ENCODE results near the gene RHOXF1.
"Not testable (repeated sequence)": the region's sequence is repeated elsewhere in the genome, so short reads cannot be mapped to it uniquely, and the experiment has no call there.

Gene RHOXF1

GRCh38 chrX:120115438-120115963 lies at the start of gene RHOXF1:
Gene RHOXF1, minus strand, starts transcription at chrX:120115913. Its CDS starts 51 bp downstream, at chrX:120115862.
- DNase-seq (ENCODE audit: low spot score): no peak

- DNase-seq (ENCODE audit: low spot score): not testable (repeated sequence)
Observed at GRCh38 chrX:120159086-120159485, 43.4 kb upstream of the RHOXF1 start.

GRCh38 chrX:120158313-120158712 lies 42.6 kb upstream of the RHOXF1 start, which contains the start of gene RHOXF2:
Gene RHOXF2, plus strand, starts transcription at chrX:120158613. Its CDS starts 138 bp downstream, at chrX:120158751.
- DNase-seq (ENCODE audit: low spot score): not testable (repeated sequence)

GRCh38 chrX:120150109-120150744 lies 34.5 kb upstream of the RHOXF1 start:
- not testable (repeated sequence) for DNase-seq (ENCODE audit: low spot score)

DNA sequence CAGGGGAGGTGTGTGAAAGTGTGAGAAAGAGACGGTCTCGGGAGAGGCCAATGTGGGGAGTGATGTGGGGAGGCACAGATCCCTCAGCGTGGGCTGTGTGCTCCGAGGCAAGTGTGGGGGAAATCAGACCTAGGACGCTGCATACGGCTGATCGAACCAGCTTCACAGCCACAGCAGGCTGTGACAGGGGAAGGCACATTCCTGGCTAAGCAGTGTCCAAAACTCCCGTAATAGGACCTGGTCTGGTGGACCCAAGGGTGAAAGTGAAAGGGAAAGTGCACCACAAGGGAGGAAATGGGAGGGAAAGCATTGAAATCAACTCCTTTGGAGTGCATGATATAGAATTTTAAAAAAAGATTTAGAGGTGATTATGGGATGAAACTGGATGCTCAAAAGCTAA lies 31.8 kb upstream of the RHOXF1 start:
- no peak for DNase-seq (ENCODE audit: low spot score)

GRCh38 chrX:120146323-120146722 lies 30.6 kb upstream of the RHOXF1 start:
- not testable (repeated sequence) for DNase-seq (ENCODE audit: low spot score)

DNA sequence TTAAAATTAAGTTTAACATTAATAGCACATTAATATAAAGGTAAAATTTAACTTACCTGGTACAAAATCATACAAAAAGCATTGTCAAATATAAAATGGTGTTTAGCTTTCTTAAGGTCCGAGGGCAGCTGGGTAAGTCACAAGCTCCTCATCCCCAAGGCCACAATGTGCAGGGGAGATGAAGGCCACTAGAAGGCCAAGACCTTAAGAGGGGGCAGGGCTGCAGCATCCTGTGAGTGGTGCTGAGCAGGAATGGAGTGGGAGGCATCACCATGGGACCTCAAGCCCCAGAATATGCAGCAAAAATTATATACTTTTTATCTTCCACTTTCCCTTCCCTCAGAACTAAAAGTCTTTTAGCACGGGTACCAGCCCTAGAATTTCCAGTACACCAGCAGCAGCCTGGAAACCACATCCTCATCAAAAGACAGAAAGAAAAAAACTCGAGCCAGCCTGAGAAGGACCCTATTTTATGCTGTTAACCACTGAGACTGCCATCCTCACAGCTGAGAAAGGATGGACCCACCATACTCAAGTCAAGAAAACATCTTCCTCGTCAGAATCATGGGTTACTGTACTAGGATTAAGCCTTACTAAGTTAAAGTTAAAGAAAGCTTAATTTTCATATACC lies 29.7 kb upstream of the RHOXF1 start:
- no peak for DNase-seq (ENCODE audit: low spot score)

DNA sequence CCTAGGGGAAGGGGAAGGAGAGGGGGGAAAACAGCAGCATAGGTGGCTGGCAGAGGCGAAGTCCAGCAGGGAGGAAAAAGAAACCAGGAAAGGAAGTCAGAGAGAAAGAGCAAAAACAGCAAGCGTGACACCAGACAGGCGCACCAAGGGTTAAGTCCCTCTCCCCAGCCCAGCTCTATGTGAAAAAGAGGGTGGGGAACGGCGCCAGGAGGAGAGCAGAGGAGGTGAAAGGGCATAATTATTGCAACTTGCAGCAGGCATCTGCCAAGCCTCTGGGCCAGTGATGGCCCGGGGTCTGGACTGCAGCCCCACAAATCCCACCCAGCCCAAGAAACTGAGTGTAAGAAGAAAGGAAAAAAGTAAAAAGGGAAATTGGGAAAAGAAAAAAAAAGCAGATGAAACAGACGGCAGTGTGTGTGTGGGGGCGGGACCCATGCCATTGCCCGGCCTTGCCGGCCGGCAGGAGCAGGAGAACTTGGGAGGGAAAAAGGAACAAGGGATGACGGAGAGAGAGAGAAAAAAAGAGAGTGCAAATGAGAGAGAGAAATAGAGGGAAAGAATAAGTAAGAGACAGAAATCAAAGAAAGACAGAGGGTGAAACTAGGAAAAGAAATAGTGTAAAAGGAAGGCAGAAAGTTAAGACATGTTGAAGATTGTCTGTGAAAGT lies 28.6 kb upstream of the RHOXF1 start:
- no peak for DNase-seq (ENCODE audit: low spot score)

- no peak for DNase-seq (ENCODE audit: low spot score)
Observed at GRCh38 chrX:120140293-120140981, 24.7 kb upstream of the RHOXF1 start.

- DNase-seq (ENCODE audit: low spot score): no peak
Observed at GRCh38 chrX:120137439-120137838, 21.7 kb upstream of the RHOXF1 start.

DNA sequence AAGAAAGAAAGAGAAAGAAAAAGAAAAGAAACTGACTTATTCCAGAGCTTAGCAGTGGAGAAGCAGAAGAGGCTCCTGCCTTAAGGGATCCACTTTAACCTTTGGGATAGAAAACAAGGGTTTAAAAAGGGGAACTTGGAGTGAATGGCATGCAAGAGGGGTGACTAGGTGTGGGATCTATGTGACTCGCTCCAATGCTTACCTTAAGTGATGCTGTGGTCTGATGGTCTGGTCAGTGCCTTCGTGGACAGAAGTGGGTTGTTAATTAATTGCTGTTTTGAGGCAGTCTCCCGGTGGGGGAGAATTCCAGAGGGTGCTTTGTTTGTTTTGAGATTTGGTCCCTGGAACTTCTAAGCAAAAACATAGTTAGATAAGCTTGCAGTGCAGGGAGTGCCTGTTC lies 21.1 kb upstream of the RHOXF1 start:
- no peak for DNase-seq (ENCODE audit: low spot score)

GRCh38 chrX:120136128-120136527 lies 20.4 kb upstream of the RHOXF1 start:
- DNase-seq (ENCODE audit: low spot score): no peak

DNA sequence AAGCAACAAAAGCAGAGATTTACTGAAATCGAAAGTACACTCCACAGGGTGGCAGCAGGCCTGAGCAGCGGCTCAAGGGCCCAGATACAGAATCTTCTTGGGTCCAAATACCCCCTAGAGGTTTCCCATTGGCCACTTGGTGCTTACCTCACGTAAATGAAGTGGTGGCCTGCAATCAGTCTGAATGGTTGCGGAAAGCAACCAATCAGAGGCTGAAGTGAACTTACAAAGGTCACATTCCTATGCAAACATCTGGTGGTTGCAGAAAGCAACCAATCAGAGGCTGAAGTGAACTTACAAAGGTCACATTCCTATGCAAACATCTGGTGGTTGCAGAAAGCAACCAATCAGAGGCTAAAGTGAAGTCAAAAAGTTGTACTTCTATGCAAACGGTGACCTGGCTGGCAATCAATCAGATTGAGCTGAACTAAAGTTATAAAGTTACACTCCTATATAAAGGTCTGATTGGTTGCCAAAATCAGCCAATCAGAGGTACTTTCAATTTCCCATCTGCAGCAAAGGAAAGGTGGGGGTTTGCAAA lies 12.7 kb upstream of the RHOXF1 start:
- not testable (repeated sequence) for DNase-seq (ENCODE audit: low spot score)

- no peak for DNase-seq (ENCODE audit: low spot score)
Observed at GRCh38 chrX:120125444-120125843, 9.7 kb upstream of the RHOXF1 start.

GRCh38 chrX:120120223-120120622 lies 4.5 kb upstream of the RHOXF1 start:
- DNase-seq (ENCODE audit: low spot score): no peak

- DNase-seq (ENCODE audit: low spot score): no peak
Observed at GRCh38 chrX:120111611-120112010, 4.1 kb downstream of the RHOXF1 start.

DNA sequence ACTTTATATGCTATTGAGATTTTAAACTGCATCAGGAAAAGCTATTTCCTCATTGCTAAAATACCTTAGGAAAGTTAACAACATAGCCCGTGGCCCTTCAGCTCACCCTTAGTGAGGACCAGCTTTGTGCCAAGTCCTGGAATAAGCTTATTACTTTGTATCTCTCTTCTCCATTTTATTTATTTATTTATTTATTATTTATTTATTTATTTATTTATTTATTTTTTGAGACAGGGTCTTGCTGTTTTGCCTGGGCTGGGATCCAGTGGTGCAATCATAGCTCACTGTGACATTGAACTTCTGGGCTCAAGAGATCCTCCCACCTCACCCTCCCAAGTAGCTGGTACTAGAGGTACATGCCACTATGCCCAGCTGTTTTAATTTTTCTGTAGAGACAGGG lies 6.3 kb downstream of the RHOXF1 start:
- no peak for DNase-seq (ENCODE audit: low spot score)

DNA sequence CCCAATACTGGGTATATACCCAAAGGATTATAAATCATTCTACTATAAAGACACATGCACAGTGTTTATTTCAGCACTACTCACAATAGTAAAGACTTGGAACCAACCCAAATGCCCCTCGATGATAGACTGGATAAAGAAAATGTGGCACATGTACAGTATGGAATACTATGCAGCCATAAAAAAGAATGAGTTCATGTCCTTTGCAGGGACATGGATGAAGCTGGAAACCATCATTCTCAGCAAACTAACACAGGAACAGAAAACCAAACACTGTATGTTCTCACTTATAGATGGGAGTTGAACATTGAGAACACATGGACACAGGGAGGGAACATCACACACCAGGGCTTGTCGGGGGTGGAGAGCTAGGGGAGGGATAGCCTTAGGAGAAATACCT lies 11.0 kb downstream of the RHOXF1 start:
- not testable (repeated sequence) for DNase-seq (ENCODE audit: low spot score)

DNA sequence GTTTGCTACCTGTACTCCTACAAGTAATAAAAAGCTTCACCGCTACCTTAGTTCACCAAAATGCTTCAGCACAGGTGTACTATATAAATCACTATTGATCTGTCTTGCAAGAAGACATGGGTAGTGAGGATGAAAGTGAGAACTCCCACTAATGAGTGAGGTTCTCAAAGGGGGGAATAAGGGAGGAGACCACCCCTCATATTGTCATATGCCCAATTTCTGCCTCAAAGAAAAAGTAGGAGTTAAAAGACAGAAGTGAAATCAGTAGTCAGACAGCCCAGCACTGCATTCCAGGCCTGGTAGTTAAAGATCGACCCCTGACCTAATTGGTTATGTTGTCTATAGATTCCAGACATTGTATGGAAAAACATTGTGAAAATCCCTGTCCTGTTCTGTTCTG lies 14.7 kb downstream of the RHOXF1 start:
- DNase-seq (ENCODE audit: low spot score): not testable (repeated sequence)

DNA sequence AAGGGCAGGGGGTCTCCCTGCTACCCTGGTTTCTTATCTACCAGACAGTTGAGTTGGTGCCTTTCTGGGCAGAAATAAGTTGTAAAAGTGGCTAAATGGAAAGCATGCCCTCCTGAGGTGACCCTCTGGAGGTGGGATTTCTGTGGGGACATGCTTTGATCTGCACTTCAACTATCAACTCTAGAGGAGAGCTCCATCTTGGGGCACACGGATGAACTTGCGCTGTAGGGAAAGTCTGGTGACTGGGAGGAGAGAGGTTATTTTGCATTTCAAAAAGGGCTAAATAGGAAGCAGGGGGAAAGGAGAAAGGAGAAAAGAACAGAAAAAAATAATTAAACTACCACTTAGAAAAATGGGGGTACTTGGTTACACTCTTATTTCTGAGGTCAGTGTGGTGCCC lies 25.5 kb downstream of the RHOXF1 start:
- DNase-seq (ENCODE audit: low spot score): no peak

DNA sequence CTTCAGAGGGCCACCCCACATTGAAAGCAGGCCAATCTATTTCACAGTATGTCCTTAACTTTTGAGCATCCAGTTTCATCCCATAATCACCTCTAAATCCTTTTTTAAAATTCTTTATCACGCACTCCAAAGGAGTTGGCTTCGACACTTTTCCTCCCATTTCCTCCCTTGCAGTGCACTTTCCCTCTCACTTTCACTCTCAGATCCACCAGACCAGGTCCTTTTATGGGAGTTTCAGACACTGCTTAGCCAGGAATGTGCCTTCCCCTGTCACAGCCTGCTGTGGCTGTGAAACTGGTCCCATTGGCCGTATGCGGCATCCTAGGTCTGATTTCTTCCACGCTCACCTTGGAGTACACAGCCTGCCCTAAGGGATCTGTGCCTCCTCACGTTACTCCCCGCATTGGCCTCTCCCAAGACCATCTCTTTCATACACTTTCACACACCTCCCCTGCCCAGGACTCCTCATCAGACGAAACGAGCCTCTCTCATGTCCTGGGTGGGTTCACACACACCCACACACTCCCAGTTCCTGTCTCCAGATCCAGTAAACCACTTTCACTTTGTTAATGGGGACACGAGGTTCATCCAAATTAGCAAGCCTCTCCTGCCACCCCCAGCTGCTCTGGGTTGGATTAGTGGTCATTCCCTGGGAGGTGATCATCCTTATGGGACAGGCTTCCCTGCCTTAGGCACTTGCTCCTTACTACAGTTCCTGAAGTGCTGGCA lies 28.3 kb downstream of the RHOXF1 start:
- DNase-seq (ENCODE audit: low spot score): no peak
